Left lobe of liver (tissue), 2 donors: ENCODE measurements around the gene ACSM2B. TPM values are rescaled to one million over a fixed set of nuclear protein-coding genes. Genes with fewer than 3 reads are reported as not detected.
"Not testable (repeated sequence)": the region's sequence is repeated elsewhere in the genome, so short reads cannot be mapped to it uniquely, and the experiment has no call there.

Source experiments
- ATAC-seq: fragments of 200-7000 bp; cut with Tn5 transposase; one replicate; pipeline ENCODE4 v1.9.1; 2020; ENCODE audit warnings: mild to moderate bottlenecking, moderate library complexity
- DNase-seq: peaks from one replicate; pipeline ENCODE4 v3.0.0-alpha.2; 2020; ENCODE audit warnings: low spot score
- total RNA-seq: library from RNA; stranded (reverse); gene quantifications from one replicate; pipeline ENCODE4 v1.2.1, GENCODE V29; 2021
- donor health status: DM: no; HTN: no; CAD: no; lungs with moderate emphysema.
- donor health status: DM: no; HTN: yes; CAD: no.

Gene ACSM2B
- total RNA-seq, 1 donor from 2014 or later = 535 TPM

- ATAC-seq (peak; percentile 80), DNase-seq (peak; percentile 87)
Measured at GRCh38 chr16:20598832-20599469, 22.8 kb upstream of the ACSM2B start.

GRCh38 chr16:20595694-20596093, 19.5 kb upstream of the ACSM2B start:
- not testable (repeated sequence) for DNase-seq, ATAC-seq

- DNase-seq, ATAC-seq: not testable (repeated sequence)
Measured at GRCh38 chr16:20595068-20595467, 18.9 kb upstream of the ACSM2B start.

GRCh38 chr16:20592780-20593179, 16.6 kb upstream of the ACSM2B start:
- not testable (repeated sequence) for ATAC-seq, DNase-seq

- not testable (repeated sequence) for DNase-seq, ATAC-seq
Measured at GRCh38 chr16:20589486-20589885, 13.3 kb upstream of the ACSM2B start.

GRCh38 chr16:20587645-20588074, 11.5 kb upstream of the ACSM2B start:
- DNase-seq = peak; percentile 91

GRCh38 chr16:20586716-20587115, 10.5 kb upstream of the ACSM2B start:
- ATAC-seq, DNase-seq: not testable (repeated sequence)

More at GRCh38 chr16:20587645-20588074, 11.5 kb upstream of the ACSM2B start:
- ATAC-seq = peak; percentile 79

- not testable (repeated sequence) for DNase-seq
- ATAC-seq = peak; percentile 32
Measured at GRCh38 chr16:20586112-20586511, 9.9 kb upstream of the ACSM2B start.

- ATAC-seq = peak; percentile 55
- not testable (repeated sequence) for DNase-seq
Measured at GRCh38 chr16:20580487-20581259, 4.5 kb upstream of the ACSM2B start.

GRCh38 chr16:20578091-20578490, 1.9 kb upstream of the ACSM2B start:
- peak; percentile 53 for ATAC-seq
- DNase-seq = not testable (repeated sequence)

- peak; percentile 20 for ATAC-seq
- DNase-seq = not testable (repeated sequence)
Measured at GRCh38 chr16:20569117-20569651, 7.0 kb downstream of the ACSM2B start.

- DNase-seq = no peak
- peak; percentile 49 for ATAC-seq
Measured at GRCh38 chr16:20568404-20568803, 7.8 kb downstream of the ACSM2B start.

GRCh38 chr16:20566864-20567263, 9.3 kb downstream of the ACSM2B start:
- DNase-seq (no peak), ATAC-seq (no peak)

- ATAC-seq, DNase-seq: not testable (repeated sequence)
Measured at GRCh38 chr16:20565334-20565733, 10.8 kb downstream of the ACSM2B start.

- ATAC-seq = peak; percentile 15
Measured at GRCh38 chr16:20564218-20564617, 11.9 kb downstream of the ACSM2B start.

GRCh38 chr16:20555628-20556027, 20.5 kb downstream of the ACSM2B start:
- not testable (repeated sequence) for DNase-seq, ATAC-seq

More at GRCh38 chr16:20564218-20564617, 11.9 kb downstream of the ACSM2B start:
- DNase-seq = not testable (repeated sequence)

- ATAC-seq, DNase-seq: not testable (repeated sequence)
Measured at GRCh38 chr16:20554689-20555088, 21.5 kb downstream of the ACSM2B start.

GRCh38 chr16:20553493-20553892, 22.7 kb downstream of the ACSM2B start:
- not testable (repeated sequence) for DNase-seq
- ATAC-seq = peak; percentile 29

- not testable (repeated sequence) for DNase-seq, ATAC-seq
Measured at GRCh38 chr16:20546951-20547350, 29.2 kb downstream of the ACSM2B start.

- ATAC-seq = peak; percentile 9
- not testable (repeated sequence) for DNase-seq
Measured at GRCh38 chr16:20546278-20546853, 29.8 kb downstream of the ACSM2B start.
